Fibroblast of upper back skin (primary cell): ENCODE results near the gene RAD51B.

ENCODE experiments used
- DNase-seq: peaks from one replicate; pipeline ENCODE4 v3.0.0-alpha.2; 2013

Gene RAD51B

DNA sequence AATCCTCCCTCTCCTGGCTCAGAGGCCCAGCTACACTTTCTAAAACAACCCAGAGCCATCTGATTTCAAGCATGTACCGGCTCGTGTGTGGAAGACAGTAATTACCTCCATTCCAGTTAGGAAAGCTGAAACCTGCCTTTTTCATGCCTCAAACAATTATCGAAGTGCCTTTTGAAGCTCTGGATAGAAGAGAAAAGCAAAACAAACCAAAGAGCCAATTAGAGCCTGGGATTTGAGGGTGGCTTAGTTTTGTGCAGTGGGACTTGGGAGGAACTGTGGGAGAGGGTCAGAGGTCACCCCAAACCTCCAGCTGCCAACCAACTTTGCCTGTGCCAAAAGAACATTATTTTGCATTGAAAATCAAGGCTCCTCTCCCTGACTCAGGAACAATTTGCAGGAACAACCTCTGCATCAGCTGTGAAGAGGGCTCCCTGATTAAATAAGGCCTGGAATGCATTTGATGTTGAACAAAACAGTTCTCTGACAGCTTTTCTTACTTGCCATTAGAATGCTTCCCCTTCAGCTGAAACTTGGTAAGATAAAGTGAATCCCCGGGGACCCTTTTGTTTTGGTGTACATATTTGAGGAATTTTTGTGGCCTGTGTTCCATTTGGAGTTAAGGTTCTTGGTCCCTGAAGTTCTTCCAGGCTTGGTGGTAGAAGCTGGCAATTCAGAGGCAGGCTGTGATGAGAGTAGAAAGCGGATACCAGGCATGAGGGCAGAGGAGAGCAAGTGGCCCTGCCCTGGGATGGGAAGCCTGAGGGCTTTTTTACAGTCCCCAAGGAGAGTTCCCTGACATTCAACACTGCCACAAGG is 703.1 kb downstream of the RAD51B start:
- DNase-seq = peak; percentile 81

DNA sequence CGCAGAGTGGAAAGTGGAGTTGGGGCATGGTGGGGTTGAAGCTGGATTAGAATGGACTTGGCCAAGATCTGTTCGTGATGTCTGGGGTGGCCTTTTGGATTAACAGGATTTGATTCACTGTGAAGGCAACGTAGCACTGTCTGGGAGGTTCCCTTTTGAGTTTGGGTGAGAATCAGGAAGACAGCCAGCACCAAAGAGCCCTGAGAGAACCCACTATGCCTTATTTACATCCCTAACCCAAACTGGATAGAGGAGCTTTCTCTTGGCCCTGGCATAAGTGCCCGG is 703.7 kb downstream of the RAD51B start:
- no peak for DNase-seq

DNA sequence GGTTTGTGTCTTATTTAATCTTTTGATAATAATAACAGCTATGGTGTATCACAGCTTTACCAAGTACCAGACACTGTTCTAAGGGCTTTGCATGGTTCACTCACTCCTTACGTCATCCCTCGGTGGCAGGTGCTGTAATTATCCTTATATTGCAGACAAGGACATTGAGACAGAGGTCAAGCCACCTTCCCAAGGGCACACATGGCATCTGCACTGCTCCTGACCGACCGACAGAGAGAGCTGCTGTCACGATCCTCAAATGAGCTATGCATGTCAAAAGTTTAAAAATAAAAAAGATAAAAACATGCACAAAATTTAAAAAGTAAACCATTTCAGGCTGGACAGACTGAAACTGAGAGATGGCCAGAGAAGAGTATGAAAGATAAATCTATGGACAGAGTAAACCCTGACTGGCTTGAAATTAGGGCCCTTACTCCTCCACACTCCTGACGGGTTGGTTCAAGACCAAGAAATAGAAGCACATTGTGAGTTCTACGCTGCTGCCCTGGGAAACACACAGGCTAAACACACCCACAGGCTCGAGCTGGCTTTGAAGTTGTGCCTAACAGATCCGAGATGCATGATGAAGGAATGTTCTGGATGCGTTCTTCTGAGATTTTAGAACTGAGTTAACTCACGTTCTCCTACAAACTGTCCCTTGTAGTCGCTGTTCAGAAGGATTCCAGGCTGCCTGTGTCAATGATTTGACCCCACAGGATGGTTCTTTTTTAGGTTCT is 704.6 kb downstream of the RAD51B start:
- DNase-seq = no peak

DNA sequence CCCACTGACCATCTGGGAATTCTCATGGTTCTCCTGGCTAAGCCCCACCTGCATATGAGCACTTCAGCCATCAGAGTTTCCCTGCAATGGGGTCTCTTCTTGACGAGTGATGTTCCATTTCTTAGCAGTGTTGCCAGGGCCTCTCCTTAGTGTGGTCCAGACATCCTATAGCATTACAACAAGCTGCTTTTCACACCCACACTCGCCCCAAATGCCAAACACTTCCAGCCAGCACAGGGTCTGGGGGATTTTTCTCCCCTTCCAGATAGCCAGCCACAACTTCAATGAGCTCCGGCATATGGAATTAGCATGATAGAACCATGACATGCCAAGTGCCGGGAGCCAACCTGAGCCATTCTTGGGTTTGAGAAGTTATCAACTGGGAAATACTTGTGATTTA is 705.9 kb downstream of the RAD51B start:
- no peak for DNase-seq

DNA sequence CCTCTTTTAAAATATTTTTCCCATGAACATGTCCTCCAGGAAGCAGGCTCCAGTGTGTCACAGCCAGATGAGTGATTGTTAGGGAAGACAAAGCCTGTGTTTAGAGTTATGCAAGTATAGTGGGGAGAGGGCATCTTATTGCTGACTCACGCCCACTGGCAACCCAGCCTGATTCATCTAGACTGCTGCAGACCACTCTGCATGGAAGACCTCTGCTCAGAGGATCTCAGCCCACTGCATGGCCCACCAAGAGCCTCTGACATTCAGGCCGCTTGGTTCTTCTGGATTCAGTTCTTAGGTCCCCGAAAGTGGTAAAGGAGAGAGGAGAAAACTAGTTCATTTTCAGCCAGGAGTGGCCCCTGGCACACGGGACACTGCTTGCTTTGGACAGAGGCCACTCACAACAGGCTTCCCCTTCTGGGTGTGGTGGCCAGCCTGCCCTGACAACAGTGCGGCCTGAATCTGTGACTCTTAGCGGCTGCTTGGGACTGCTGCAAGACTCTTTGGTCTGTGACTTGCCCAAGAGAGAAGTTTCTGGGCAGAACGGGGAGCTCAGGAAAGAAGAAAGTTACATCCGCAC is 707.0 kb downstream of the RAD51B start:
- DNase-seq = no peak

DNA sequence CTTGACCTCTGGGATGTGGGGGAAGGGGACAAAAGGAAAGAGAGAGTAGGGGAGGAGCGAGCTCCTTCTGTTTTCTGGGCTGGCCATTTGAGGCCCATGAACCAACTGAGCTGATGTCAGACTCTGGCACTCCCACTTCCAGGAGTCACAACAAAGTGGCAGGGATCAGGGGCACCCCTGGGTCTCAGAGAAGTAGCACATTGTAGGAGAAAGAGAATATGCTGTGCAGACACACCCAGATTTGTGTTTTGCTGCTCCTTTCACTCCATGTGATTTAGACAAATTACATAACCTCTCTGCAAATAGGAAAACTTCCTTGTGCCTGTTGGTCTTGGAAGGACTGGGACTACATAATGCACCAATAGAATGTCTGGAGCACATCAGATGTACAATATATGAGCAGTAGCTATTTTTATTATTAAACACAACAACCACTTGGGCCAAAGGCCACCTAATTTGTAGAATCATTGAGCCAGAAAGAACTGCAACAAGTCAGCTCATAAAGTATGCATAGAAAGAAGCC is 707.8 kb downstream of the RAD51B start:
- no peak for DNase-seq

DNA sequence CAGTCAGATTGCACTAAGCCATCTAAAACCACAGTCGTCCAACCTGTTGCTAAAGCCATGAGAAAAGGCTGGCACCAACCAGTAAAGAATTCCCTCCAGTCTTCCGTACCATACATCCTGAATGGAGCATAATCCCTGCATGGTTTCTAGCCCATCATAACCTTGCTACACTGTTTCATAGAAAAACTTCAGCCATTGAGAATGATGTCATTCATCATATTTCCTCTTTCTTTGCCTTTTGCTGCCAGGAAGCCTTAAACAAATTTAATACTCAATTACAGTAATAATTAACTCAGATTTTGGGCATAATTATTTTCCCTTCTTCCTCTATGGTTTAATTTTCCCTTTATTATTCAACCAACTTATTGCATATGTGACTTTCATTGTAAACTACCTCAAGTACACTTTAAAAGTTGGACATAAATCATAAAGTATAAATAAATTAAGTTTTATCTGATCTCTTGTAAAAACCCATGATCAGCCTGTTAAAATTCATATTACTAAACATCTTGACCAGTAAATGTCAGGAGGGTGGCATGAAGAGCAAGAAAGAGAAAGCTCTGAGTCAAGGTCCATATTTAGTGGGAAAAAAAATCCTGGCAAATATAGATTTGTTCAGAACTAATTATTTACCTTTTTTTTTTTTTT is 708.6 kb downstream of the RAD51B start:
- DNase-seq = no peak

DNA sequence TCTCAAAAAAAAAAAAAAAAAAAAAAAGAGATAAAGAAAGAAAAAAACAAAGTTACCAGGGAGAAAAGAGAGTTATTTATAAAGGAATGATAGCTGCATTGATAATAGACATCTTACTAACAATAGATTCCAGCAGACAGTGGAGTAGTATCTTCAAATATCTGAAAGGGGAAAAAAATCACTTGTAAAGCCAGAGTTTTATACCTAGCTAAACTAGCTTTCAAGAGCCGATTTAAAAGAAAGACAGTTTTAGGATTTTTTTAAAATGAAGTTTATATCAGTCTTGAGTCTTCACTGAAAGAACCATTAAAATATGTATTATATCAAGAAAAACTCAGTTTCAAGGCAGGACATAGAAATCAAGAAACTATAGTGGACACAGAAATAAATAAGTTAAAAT is 710.9 kb downstream of the RAD51B start:
- no peak for DNase-seq

DNA sequence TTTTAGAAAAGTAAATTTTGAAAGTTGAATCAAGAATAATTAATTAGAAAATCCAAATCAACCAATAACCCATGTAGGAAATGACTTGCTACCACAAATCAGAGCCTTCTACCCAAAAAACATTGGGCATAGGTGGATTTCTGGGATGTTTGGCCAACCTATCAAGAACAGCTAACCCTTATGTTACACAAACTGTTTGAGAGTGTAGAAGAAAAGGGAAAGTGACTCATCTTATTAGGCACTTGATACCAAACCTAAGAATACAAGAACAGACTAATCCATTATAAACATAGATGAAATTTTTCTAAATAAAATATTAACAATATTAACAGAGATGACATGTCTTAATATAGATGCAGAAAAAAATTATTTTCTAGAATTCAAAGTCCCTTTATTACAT is 712.9 kb downstream of the RAD51B start:
- DNase-seq = no peak

DNA sequence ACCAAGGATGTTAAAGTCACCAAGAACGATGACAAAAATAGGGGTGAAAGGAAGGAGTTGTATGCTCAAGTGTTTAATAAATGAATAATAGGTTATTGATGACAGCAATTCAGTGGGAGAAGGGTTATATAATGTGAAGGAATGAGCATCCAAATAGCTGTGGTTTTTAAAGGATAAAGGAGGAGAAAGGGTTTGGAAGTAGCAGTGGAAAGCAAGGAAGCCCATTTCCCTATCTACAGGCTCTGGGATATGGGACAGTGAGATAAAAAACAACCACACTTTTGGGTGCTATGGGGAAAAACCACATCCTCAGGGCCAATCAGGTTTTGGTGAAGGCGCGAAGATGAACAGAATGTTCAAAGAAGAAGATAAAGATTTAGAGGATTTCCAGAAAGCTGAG is 714.7 kb downstream of the RAD51B start:
- peak; percentile 52 for DNase-seq

DNA sequence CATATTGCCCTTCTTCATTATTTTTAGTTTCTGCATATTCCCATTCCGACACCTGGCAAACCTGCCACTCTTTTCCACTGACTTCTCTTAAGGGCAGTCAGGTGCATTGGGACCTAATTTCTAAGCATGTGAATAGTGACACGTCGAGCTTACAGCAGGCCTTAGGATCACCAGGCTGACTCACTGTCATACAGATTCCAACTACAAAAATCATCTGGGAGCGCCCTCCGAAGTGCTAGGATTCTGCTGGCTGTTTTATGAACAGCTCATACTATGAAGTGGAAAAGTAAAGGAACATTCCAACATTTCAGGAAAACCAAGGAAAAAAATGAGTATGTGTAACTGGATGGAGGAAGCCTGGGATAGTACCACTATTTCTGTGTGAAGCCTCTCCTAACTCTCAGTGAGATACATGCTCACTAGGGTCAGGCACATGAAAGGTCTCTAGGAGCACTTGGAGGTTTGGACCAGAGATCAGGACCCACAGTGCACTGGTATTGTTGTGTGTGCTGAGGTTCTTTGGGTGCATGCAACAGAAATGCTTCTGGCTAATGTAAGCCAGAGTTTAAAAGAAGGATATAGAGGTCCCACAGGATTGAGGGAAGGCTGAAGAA is 715.9 kb downstream of the RAD51B start:
- peak; percentile 95 for DNase-seq

DNA sequence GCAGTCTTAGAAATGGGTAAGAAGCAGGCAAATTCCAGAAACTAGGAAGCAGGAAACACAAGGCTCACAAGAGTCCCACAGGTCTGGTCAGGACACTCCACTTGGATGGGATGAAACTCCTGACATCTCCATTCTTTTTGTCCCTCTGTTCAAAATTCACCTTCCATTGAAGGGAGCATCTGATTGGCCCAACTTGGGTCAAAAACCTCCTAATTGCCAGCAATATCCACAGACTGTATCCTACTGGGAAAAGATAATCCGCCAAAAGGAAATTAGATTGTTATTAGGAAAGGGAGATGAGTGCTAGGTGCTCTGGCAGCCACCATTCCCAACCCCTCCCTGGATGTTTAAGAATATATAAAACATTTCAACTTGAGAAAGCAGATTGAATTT is 716.4 kb downstream of the RAD51B start:
- DNase-seq = no peak

DNA sequence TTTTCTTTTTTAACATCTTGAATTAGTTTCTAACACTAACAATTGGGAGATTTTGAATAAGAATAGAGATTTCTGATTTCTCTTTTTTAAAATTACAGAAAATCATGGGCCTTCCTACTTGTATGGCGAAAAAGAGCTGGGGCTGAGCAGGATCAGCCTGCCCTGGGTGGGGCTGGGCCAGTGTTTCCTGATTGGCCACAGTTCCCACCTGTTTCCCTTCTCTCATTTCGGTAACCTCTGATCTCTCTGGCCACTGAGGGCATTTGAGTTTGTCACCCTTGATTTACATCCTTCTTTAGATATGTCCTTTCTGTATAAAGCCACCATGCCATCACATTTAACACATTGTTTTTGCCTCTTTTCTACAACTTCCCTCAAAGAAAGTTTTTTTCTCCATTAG is 719.1 kb downstream of the RAD51B start:
- DNase-seq = no peak

DNA sequence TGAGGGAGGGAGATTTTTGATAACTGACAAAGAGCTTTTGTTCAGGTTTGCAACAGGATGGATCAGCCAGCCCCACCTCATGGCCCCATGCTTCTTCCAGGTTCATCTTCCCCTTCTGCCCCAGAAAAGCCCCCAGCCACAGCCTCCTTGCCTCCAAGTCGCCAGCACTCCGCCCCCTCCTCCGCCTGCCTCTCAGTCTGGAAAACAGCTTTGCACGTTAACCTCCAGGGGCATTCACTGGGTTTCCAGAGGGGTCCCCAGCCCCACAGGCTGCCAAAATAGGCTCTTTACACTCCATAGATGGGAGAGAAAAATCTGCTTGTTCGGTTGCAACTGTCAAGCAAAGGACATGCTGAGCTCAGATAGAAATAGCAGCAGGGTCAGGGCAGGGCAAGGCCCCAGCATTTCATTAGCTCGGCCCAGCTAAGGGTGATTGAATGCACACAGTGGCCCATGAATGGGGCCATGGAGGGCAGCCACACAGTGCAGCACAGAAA is 719.7 kb downstream of the RAD51B start:
- no peak for DNase-seq

DNA sequence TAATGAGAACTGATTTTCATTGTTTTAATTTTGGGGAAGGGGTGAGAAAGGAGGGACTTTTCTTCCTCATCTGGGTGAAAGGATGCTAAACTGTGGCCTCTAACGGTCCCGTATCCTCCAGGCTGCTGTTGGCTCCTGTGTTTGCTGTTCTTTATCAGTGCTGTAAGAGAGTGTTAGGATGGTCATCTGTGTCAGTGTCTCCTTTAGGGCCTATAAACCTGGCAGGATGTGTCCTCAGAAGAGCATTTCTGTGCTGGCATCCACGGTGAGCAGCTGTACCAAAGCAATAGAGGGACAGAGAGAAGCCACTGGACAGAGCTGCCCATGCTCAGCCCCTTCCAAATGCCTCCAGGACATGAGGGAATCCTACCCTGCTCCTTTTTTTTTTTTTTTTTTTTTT is 720.2 kb downstream of the RAD51B start:
- DNase-seq = no peak

DNA sequence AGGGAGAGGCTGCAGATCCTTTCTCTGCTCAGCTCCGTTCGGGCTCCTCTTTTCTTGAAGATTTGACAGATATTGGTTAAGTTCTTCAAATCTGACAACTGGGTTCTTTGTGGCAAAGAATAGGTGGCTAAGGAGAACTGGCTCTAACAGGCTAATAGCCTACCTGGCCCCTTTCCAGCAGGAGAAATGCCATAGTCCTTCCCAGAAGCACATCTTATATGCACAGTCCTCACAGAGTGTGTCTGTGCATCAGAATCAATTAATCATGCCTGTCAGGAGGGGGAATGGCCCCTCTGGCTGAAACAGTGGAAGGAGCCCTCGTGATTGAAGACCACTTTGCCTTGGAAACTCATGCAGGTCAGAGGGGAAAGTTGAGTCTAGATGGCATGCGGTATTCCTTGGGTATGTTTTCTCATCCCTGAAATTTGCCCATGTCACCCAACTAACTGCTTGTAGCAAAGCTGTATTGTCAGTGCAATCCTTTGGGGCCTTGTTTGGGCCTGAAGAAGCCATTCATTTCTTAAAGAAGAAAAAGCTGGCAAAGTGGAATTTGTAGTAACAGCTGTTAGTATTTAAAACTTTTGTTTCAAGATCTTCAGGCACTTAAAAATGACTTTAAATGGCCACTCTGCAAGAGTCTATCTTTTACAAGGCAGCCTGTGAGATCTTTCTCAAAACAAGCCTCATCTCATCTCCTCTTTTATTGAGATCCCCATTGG is 721.8 kb downstream of the RAD51B start:
- DNase-seq = peak; percentile 39

DNA sequence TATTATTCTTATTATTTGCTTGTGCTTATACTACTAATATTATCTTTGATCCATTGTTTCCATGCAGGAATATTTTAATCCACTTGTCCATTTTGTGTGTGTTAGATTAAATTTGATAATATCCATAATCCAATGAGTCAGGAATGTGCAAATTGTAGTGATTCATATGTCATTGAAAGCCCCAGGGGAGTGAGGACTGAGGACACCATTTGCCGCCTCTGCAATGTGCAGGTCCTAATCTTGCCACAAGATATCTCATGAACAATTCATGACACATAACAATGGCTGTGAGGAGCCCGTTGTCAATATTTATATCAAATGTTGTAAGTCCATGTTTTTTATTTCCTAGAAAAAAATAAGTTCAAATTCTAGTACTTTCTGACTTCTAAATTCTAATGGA is 722.8 kb downstream of the RAD51B start:
- no peak for DNase-seq

DNA sequence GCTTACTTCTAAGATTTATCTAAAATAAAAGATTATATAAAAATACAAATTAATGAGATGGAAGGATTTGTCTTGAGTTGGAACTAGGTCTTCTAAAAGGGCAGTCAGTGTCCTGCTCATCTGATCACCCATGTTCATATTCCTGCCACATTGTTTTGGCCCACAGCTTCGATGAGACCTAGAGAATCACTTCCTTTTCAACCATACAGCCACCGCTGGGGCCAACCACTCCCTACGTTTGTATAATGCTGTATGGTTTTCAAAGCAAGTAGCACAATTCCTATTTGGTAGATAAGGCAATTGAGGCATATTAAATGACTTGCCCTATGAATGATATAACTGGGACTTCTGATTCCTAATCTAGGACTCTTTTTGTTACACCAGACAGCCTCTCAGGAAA is 723.9 kb downstream of the RAD51B start:
- no peak for DNase-seq

DNA sequence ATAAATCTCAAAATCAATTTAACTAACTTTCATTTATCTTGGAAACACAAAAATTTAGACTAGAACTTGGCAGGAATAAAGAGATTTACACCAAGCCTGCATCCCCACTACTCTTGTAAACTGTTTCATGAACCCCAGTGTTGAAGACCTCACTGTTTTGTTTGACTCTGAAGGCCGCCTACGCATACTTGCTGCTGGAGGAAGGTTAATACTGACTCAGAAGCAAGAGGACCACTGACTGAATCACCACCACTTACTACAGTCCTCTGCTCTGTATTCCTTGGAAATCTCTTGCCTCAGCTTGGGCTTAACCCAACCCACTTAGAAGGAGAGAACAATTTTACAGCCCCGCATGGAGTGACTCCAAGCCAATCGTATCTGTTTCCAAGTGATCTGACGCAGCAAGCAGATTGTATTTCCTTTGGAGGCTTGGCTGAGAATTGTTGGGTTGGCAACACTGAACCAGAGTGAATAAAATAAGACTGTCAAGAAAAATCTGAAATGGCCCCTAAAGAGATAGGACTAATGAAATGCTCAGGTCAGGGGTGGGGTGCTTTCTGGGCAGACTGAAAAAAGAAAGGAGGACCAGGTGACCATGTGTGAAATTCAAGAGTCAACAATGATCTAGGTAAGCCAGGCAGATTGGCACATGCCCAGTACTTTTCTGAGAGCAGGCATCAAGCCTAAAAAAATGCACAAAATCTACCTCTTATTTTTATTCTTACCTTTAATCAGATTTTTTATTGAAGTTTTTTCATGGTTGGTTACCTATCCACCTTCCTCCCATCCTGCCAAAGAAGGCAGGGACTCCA is 724.7 kb downstream of the RAD51B start:
- peak; percentile 97 for DNase-seq

DNA sequence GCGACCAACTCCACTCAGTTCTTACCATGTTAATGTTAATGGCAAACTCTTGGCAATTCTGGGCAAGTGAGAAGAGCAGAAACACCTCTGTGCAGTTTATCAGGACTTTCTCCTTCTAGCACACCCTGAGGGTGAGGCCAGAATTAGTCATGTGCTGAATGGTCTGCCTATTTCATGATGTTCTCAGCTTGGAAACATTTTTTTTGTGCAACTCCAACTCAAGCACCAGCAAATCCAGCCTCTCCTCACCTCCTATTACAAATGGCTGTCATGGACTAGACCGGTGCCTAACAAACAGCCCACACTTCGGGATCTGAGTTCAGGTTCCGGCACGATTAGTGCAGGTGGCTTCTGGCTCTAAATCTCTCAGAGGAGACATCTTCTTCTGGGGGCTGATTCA is 727.3 kb downstream of the RAD51B start:
- peak; percentile 76 for DNase-seq
